Suppressor macrophage treated with lipopolysaccharide for 1 hour (primary cell): ENCODE measurements around the gene KRTAP9-1.
A peak's percentile ranks its signal among the peaks of the same experiment; 100 is the strongest.
"Not testable (repeated sequence)": the region's sequence is repeated elsewhere in the genome, so short reads cannot be mapped to it uniquely, and the experiment has no call there.

Experiments used
- DNase-seq, 3 donors: peaks; one replicate each; pipeline ENCODE4 v3.0.0-alpha.2; 2020 to 2022

KRTAP9-1 gene

DNA sequence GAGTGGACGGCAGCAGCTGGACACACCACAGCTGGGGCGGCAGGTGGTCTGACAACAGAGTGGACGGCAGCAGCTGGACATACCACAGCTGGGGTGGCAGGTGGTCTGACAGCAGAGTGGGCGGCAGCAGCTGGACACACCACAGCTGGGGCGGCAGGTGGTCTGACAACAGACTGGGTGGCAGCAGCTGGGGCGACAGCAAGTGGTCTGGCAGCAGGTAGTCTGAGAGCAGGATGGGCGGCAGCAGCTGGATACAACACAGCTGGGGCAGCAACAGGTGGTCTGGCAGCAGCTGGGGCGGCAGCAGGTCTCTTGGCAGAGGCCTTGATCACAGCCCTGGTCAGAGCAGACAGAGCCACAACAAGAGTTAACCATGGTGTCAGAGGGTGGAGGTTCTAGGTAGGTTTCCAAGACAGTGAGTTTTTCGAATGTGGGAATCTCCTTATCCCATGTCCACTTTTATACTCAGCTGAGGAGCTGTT is 5.2 kb upstream of the KRTAP9-1 start, which contains the start of gene KRTAP4-1:
Gene KRTAP4-1, minus strand, starts transcription at position 432 of the 482 bp plus-strand sequence. Its CDS starts 57 bp downstream, at position 375.
- no peak for DNase-seq

DNA sequence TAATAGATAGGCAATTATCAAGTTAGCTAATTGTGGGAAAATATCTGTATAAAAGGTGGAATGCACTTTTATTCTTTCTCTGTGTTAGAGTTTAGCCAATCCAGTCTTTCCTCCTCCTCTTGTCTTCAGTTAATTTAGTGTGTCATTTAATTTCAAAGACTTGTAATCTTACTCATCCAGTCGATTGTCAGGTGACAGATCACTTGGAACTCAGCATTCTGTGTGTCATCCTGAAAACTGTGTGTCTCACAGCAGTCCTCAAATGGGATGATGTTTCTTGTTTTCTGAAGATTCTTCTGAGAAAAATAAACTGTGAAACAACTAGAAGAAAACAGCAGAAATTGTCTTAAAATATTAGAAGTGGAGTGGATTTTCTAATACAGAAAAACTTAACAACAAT is 4.7 kb upstream of the KRTAP9-1 start:
- DNase-seq: peak in 1 of 3 donors; percentile 21

DNA sequence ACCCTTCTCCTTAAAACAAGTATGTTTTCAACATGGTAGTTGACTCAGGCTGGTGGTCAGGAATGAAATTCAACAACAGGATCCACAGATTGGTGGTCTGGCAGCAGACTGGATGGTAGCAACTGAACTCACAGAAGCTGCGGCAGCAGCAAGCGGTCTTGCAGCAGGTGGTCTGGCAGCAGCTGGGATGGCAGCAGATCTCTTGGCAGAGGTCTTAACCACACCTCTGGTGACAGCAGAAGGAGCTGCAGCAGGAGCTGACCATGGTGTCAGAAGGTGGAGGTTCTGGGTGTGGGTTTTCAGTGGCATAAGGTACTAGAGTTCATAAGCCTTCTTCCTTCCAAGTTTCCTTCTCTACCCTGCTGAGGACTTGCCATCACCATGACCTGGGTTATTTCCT is 2.8 kb upstream of the KRTAP9-1 start:
- no peak for DNase-seq

DNA sequence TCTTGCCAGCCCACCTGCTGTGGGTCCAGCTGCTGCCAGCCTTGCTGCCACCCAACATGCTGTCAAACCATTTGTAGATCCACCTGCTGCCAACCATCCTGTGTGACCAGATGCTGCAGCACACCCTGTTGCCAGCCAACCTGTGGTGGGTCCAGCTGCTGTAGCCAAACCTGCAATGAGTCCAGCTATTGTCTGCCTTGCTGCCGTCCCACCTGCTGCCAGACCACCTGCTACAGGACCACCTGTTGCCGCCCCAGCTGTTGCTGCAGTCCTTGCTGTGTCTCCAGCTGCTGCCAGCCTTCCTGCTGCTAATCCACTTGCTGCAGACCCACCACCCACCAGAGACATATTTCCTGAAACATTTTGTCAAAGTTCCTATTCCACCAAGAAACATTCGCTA is 641 bp downstream of the KRTAP9-1 start:
- DNase-seq: no peak

DNA sequence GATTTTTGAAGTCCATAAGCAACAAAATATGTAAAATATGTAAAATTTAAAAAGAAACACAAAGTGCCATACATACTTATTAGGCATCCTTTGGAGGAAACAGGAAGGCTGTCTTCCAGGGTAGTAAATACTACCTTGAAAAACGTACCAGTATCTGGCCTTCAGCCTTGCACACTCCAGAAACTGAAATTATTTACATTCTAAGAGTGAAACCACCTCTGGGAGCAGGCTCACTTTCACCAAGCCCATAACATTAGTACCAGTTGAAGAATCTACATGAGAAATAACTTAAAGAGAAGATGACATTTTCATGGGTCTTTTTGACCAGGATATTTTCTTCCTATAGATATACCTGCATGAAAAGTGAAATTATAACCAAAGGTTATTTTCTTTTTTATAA is 6.4 kb downstream of the KRTAP9-1 start:
- DNase-seq: no peak

DNA sequence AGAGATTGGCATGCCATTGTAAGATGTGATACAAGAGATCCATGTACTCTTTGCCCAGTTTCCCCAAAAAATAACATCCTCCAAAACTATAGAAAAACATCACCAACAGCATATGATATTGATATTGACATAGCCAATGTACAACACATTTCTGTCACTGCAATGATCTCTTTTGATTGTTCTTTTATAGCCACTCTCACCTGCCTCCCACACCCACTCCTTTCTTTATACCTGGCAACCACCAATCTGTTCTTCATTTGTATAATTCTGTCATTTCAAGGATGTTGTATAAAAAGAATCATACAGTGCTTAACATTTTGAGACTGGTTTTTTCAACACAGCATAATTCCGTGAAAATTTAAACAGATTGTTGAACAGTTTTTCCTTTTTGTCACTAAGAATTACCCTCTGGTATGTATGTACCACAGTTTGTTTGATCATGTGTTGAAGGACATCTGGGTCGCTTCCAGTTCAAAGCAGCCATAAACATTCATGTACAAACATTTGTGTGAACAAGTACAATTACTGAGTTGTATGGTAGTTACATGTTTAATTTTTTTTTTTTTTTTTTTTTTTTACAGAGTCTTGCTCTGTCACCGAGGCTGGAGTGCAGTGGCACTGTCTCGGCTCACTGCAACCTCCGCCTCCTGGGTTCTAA is 9.9 kb downstream of the KRTAP9-1 start:
- DNase-seq: no peak

DNA sequence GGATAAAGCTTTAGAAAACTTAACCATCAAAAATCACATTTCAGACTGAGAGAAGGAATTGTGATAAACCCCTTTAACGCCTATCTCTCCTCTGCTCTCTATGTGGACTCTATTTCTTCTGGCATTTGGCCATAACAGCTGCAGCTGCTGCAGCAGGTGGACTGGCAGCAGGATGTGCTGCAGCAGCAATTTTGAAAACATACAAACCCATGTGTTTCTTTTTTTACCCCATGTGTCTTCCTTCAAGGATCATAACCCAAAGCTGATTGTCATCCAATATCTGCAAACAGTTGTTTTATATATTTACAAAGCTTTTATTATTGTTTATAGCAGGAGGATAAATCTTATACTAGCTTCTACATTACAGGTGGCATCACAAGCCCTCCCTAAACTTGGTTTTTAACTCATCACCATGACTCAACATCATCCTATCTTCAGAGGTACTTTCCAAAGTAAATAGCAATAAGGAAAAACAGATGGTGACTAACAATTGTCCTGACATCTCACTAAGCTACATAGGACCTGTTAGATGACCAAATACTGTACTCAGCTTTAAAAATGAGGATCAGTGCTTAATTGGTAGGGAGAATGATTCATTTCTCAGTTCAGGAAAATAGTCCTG is 22.3 kb downstream of the KRTAP9-1 start:
- peak; percentile 31 to 52 (median 49) for DNase-seq

DNA sequence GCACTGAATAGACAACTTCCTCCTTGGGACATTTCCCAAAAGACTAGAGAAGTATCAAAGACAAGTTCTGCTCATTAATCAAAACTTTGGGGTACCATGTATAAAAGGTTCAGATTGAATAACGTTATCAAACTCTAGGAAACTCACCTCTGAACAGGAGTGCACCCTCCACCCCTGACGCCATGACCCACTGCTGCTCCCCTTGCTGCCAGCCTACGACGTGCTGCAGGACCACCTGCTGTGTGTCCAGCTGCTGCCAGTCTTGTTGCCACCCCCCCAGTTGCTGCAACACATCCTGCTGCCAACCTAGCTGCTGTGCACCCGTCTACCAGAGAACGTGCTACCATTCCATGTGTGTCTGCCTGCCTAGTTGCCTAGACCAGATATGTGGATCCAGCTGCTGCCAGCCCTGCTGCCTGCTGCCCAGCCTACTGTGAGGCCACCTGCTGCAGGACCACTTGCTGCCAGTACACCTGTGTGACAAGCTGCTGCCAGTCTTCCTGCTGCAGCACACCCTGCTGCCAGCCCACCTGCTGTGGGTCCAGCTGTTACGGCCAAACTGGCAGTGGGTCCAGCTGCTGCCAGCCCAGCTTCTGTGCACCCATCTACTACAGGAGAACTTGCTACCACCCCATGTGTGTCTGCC is 23.0 kb downstream of the KRTAP9-1 start:
- no peak for DNase-seq

DNA sequence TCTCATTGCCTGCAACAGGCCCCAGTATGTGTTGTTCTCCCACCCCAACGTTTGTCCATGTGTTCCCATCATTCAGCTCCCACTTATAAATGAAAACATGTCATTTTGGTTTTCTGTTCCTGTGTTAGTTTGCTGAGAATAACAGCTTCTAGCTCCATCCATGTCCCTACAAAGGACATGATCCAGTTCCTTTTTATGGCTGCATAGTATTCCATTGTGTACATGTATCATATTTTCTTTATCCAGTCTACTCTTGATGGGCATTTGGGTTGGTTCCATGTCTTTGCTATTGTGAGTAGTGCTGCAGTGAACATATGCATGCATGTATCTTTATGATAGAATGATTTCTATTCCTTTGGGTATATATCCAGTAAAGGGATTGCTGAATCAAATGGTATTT is 26.0 kb downstream of the KRTAP9-1 start:
- DNase-seq: no peak

DNA sequence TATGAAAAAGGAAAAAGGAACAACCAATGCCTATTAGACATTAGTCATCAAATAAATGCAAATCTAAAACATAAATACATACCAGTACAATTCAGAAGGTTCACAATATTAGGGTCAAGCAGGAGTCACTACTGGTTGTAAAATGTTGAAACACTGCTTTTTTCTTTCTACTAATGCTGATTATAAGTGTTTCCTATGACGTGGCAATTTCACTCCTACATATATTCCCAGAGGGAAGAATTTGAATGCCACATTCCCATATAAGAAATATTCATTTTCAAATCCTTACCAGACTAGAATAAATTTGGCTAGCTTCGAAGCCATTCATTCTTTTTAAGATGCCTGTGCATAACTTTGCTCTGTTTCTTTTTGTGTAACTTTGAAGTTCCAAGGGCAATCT is 34.1 kb downstream of the KRTAP9-1 start:
- no peak for DNase-seq

DNA sequence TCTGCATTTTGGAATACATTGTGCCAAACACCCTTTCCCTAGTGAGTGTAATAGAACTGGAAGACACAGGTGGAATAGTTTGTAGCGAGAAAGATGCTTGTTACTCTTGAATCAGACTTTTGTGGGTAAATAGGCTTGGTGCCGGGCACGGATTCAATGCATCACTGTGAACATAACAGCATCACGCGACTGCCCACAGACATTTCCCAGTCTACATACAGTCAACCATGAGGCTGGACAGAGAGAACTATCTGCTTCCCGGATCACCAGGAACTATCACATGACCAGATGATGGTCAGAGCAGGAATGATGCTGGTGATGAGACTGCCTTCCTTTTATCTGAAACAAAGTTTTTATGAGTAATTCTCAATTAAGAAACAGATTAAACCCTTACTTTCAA is 36.4 kb downstream of the KRTAP9-1 start:
- no peak for DNase-seq

DNA sequence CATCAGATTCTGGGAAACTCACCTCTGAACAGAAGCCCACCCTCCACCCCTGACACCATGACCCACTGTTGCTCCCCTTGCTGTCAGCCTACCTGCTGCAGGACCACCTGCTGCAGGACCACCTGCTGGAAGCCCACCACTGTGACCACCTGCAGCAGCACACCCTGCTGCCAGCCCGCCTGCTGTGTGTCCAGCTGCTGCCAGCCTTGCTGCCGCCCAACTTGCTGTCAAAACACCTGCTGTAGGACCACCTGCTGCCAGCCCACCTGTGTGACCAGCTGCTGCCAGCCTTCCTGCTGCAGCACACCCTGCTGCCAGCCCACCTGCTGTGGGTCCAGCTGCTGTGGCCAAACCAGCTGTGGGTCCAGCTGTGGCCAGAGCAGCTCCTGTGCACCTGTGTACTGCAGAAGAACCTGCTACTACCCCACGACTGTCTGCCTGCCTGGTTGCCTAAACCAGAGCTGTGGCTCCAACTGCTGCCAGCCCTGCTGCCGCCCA is 37.0 kb downstream of the KRTAP9-1 start, which contains the start of gene KRTAP9-2:
Gene KRTAP9-2, plus strand, starts transcription at position 51 of the 498 bp plus-strand sequence. Its CDS starts 7 bp downstream, at position 58.
- DNase-seq: not testable (repeated sequence)

DNA sequence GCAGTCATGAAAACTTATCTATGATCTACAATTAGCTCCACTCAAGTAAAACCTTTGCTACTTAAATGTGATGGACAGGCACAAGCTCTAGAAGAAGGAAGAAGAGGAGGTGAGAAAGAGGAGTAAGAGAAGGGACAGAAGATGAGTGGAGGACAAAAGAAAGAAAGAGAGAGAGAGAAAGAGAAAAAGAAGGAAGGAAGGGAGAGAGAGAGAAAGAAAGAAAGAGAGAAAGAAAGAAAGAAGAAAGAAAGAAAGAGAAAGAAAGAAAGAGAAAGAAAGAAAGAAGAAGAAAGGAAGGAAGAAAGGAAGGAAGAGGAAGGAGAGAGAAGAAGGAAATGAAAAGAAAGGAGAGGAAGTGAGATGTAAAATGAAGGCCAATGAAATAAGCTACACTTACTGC is 40.4 kb downstream of the KRTAP9-1 start:
- no peak for DNase-seq

DNA sequence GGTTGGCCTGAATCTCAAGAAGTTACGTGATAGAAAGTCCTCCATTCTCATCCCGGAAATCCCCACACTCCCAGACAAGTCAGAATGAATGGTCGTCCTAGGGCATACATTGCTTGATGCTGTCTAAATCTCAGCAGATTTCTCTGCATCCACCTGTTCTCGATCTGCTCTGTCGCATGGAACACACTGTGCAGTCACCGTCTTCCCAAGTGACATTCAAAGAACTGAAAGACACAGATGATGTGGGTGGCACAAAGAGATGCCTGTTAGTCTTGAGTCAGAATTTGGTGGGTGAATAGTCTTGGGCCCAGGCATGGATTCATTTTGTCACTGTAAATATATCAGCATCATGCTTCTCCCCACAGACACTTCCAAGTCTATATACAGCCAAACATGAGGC is 42.0 kb downstream of the KRTAP9-1 start:
- no peak for DNase-seq

DNA sequence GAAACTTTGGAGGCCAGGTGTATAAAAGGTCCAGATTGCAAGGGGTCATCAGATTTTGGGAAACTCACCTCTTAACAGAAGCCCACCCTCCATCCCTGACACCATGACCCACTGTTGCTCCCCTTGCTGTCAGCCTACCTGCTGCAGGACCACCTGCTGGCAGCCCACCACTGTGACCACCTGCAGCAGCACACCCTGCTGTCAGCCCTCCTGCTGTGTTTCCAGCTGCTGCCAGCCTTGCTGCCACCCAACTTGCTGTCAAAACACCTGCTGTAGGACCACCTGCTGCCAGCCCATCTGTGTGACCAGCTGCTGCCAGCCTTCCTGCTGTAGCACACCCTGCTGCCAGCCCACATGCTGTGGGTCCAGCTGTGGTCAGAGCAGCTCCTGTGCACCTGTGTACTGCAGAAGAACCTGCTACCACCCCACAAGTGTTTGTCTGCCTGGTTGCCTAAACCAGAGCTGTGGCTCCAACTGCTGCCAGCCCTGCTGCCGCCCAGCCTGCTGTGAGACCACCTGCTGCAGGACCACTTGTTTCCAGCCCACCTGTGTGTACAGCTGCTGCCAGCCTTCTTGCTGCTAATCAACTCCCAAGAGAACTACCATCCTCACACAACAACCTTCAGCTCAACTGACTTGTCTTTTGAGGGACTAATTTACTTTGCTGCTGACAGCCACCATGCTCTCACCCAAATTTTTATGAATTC is 42.9 kb downstream of the KRTAP9-1 start, which contains the start of gene KRTAP9-3:
Gene KRTAP9-3, plus strand, starts transcription at position 51 of the 707 bp plus-strand sequence. Its CDS starts 53 bp downstream, at position 104.
- not testable (repeated sequence) for DNase-seq

DNA sequence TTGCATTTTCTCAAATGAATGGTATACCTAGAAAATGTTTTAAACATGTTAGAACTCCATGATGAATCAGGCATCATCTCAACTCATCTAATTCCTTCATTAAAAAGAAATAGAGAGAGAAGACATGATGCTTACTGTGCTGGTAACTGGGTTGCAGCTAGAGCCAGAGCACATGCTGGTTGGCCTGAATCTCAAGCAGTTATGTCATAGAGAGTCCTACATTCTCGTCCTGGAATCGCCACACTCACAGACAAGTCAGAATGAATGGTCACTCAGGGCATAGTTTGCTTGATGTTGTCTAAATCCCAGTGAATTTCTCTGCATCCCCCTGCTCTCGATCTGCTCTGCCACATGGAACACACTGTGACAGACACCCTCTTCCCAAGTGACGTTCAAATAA is 47.4 kb downstream of the KRTAP9-1 start:
- not testable (repeated sequence) for DNase-seq

DNA sequence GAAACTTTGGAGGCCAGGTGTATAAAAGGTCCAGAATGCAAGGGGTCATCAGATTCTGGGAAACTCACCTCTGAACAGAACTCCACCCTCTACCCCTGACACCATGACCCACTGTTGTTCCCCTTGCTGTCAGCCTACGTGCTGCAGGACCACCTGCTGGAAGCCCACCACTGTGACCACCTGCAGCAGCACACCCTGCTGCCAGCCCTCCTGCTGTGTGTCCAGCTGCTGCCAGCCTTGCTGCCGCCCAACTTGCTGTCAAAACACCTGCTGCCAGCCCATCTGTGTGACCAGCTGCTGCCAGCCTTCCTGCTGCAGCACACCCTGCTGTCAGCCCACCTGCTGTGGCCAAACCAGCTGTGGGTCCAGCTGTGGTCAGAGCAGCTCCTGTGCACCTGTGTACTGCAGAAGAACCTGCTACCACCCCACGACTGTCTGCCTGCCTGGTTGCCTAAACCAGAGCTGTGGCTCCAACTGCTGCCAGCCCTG is 48.3 kb downstream of the KRTAP9-1 start, which contains the start of gene KRTAP9-8:
Gene KRTAP9-8, plus strand, starts transcription at position 51 of the 489 bp plus-strand sequence. Its CDS starts 53 bp downstream, at position 104.
- not testable (repeated sequence) for DNase-seq
